Tibial nerve (tissue), 3 donors: ENCODE measurements around the gene UGT2A2.

Experiments used
- POLR2A ChIP-seq, 2 donors: fragments of 450-650 bp; IDR thresholded peaks; one replicate each; pipeline ENCODE4 v1.6.1; 2017; ENCODE audit warnings: antibody characterized with exemption in 2 of 2, mild to moderate bottlenecking in 2 of 2, moderate library complexity in 2 of 2
- TF ChIP-seq, protein P1 (sequence below), 5 experiments: fragments of 200-600 bp in 3 of 5; fragments of 450-650 bp in 2 of 5; sonication (generic) in 3 of 5; IDR thresholded peaks; one replicate each; pipeline ENCODE4 v1.5.1; 2016 to 2019; ENCODE audit warnings: antibody characterized with exemption in 5 of 5, mild to moderate bottlenecking in 3 of 5, moderate library complexity in 2 of 5

DNA sequence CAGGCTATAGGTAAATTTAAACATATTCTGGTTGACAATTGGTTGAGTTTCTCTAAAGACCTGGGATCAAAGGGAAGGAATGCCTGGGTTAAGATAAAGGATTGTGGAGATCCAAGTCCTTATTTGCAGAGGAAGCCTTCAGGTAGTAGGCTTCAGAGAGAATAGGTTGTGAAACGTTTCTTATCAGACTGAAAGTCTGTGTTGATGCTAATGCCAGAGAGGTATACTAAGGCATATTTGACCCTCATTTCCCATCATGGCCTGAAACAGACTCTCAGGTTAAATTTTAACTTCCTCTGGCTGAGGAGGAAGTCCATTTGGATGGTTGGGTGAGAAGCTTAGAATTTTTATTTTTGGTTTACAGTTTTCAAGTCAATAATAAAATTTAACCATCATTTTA lies 48.1 kb downstream of the UGT2A2 start:
- TF ChIP-seq, protein P1, sequence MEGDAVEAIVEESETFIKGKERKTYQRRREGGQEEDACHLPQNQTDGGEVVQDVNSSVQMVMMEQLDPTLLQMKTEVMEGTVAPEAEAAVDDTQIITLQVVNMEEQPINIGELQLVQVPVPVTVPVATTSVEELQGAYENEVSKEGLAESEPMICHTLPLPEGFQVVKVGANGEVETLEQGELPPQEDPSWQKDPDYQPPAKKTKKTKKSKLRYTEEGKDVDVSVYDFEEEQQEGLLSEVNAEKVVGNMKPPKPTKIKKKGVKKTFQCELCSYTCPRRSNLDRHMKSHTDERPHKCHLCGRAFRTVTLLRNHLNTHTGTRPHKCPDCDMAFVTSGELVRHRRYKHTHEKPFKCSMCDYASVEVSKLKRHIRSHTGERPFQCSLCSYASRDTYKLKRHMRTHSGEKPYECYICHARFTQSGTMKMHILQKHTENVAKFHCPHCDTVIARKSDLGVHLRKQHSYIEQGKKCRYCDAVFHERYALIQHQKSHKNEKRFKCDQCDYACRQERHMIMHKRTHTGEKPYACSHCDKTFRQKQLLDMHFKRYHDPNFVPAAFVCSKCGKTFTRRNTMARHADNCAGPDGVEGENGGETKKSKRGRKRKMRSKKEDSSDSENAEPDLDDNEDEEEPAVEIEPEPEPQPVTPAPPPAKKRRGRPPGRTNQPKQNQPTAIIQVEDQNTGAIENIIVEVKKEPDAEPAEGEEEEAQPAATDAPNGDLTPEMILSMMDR (IDR thresholded peaks at IDR 0.05): no peak
- no peak for TF ChIP-seq POLR2A (IDR thresholded peaks at IDR 0.05)
